GM21381 (cell line): ENCODE measurements around the gene ARHGEF6.

Source experiments
- ATAC-seq: cut with Tn5 transposase; IDR thresholded peaks from one replicate; pipeline ENCODE4 v1.9.1; 2021; ENCODE audit warnings: mild to moderate bottlenecking, moderate library complexity; ENCODE audit not compliant: unreplicated experiment

ARHGEF6 gene

GRCh38 chrX:136708348-136708747, 72.4 kb downstream of the ARHGEF6 start:
- no peak for ATAC-seq

- ATAC-seq, result no peak
Measured at GRCh38 chrX:136697156-136697555, 83.6 kb downstream of the ARHGEF6 start.

GRCh38 chrX:136694431-136695087, 86.2 kb downstream of the ARHGEF6 start:
- ATAC-seq, result no peak

GRCh38 chrX:136692271-136692670, 88.5 kb downstream of the ARHGEF6 start:
- ATAC-seq, result no peak

GRCh38 chrX:136691028-136691809, 89.5 kb downstream of the ARHGEF6 start:
- no peak for ATAC-seq

GRCh38 chrX:136689436-136689835, 91.3 kb downstream of the ARHGEF6 start:
- ATAC-seq, result no peak

- no peak for ATAC-seq
Measured at GRCh38 chrX:136687457-136687856, 93.3 kb downstream of the ARHGEF6 start.

GRCh38 chrX:136684120-136684519, 96.6 kb downstream of the ARHGEF6 start:
- ATAC-seq, result no peak

GRCh38 chrX:136679531-136679930, 101.2 kb downstream of the ARHGEF6 start:
- ATAC-seq, result no peak

- no peak for ATAC-seq
Measured at GRCh38 chrX:136674270-136674985, 106.3 kb downstream of the ARHGEF6 start.

GRCh38 chrX:136671006-136671610, 109.6 kb downstream of the ARHGEF6 start:
- no peak for ATAC-seq

- ATAC-seq, result no peak
Measured at GRCh38 chrX:136667446-136668168, 113.1 kb downstream of the ARHGEF6 start.

GRCh38 chrX:136666088-136666487, 114.6 kb downstream of the ARHGEF6 start:
- ATAC-seq, result no peak

- no peak for ATAC-seq
Measured at GRCh38 chrX:136665258-136665900, 115.4 kb downstream of the ARHGEF6 start.

GRCh38 chrX:136662976-136663375, 117.8 kb downstream of the ARHGEF6 start:
- no peak for ATAC-seq

- ATAC-seq, result no peak
Measured at GRCh38 chrX:136662104-136662503, 118.6 kb downstream of the ARHGEF6 start.

- ATAC-seq, result no peak
Measured at GRCh38 chrX:136660896-136661295, 119.8 kb downstream of the ARHGEF6 start.

GRCh38 chrX:136659174-136659573, 121.6 kb downstream of the ARHGEF6 start:
- ATAC-seq, result no peak

- no peak for ATAC-seq
Measured at GRCh38 chrX:136658151-136658550, 122.6 kb downstream of the ARHGEF6 start.

- no peak for ATAC-seq
Measured at GRCh38 chrX:136656361-136656964, 124.3 kb downstream of the ARHGEF6 start.
